Natural killer cell (primary cell): Measurements from ENCODE around the gene KLHL14. TPM values are rescaled to one million over a fixed set of nuclear protein-coding genes. Genes with fewer than 3 reads are reported as not detected.

Experiments used
- ATAC-seq, 3 donors: fragments of 150-1000 bp in 2 of 3; fragments of 200-7000 bp in 1 of 3; cut with Tn5 transposase; 1 replicate in 1 of 3; 2 replicates in 2 of 3; pipeline ENCODE4 v1.10.0; 2021; ENCODE audit warnings: mild to moderate bottlenecking in 2 of 3, moderate library complexity in 2 of 3
- DNase-seq, 2 donors: peaks; one replicate each; pipeline versions ENCODE4 v3.0.0 to v3.0.0-alpha.2; 2013 to 2021; ENCODE audit warnings: mixed read lengths in 1 of 2
- H3K27ac ChIP-seq: one replicate; pipeline ENCODE4 v1.5.1; 2013; ENCODE audit warnings: mild to moderate bottlenecking, low read length
- H3K27me3 ChIP-seq: one replicate; pipeline ENCODE4 v1.6.1; 2013; ENCODE audit warnings: low read length; ENCODE audit not compliant: control insufficient read depth, insufficient read depth
- H3K36me3 ChIP-seq: one replicate; pipeline ENCODE4 v1.6.1; 2013; ENCODE audit warnings: low read length; ENCODE audit not compliant: control insufficient read depth, insufficient read depth
- H3K4me1 ChIP-seq: one replicate; pipeline ENCODE4 v1.6.1; 2013; ENCODE audit warnings: low read length; ENCODE audit not compliant: control insufficient read depth, insufficient read depth
- H3K4me3 ChIP-seq: one replicate; pipeline ENCODE4 v1.5.1; 2013; ENCODE audit warnings: low read length
- H3K9me3 ChIP-seq: one replicate; pipeline ENCODE4 v1.6.1; 2013; ENCODE audit warnings: low read length; ENCODE audit not compliant: control insufficient read depth, insufficient read depth
- H3K27ac Mint-ChIP-seq, 2 donors: one replicate each; pipeline ENCODE4 v1.8.0; 2022; ENCODE audit warnings: mild to moderate bottlenecking in 2 of 2, mixed read lengths in 2 of 2, moderate library complexity in 1 of 2
- H3K27me3 Mint-ChIP-seq, 2 donors: one replicate each; pipeline ENCODE4 v1.8.0; 2022; ENCODE audit warnings: low read depth in 2 of 2, mixed read lengths in 2 of 2
- H3K36me3 Mint-ChIP-seq: one replicate; pipeline ENCODE4 v1.8.0; 2022; ENCODE audit warnings: mixed read lengths
- H3K4me1 Mint-ChIP-seq, 2 donors: one replicate each; pipeline ENCODE4 v1.8.0; 2022; ENCODE audit warnings: mixed read lengths in 2 of 2
- H3K4me3 Mint-ChIP-seq: one replicate; pipeline ENCODE4 v1.8.0; 2022; ENCODE audit warnings: mild to moderate bottlenecking, moderate library complexity, mixed read lengths
- H3K9me3 Mint-ChIP-seq, 2 donors: one replicate each; pipeline ENCODE4 v1.8.0; 2022; ENCODE audit warnings: mixed read lengths in 2 of 2
- WGBS: methylation state at CpG from one replicate; pipeline ENCODE4 v1.1.7; 2013; ENCODE audit warnings: missing lambda C conversion rate; ENCODE audit not compliant: insufficient coverage; 5-methylcytosine and 5-hydroxymethylcytosine counted together
- intact Hi-C: fragments of 100-400 bp; cut with micrococcal nuclease; formaldehyde crosslinking; loops from one replicate; pipeline ENCODE4 v1.14.2; 2022
- total RNA-seq, 4 donors: library from RNA; stranded (reverse); fragments of 120-200 nt in 1 of 4; gene quantifications; one replicate each; pipeline versions ENCODE4 v1.2.3 to v1.2.4, GENCODE V29; 2013 to 2022
- TF ChIP-seq, protein P1 (sequence below): fragments of 200-600 bp; IDR thresholded peaks from one replicate; pipeline ENCODE4 v1.8.0; 2022; ENCODE audit warnings: antibody characterized with exemption

The KLHL14 gene
- total RNA-seq, 3 donors from 2014 or later (not counting 1 experiment from before 2014, with no cell fraction given): 0.26 to 0.28 TPM; not detected in 1

GRCh38 chr18:32624182-32624723 lies 148.6 kb downstream of the KLHL14 start:
- Histone ChIP-seq H3K9me3 (no peaks in the 10 kb centered on the region), H3K27ac (no peak overlapping the region), H3K4me1 (no peaks in the 10 kb centered on the region), H3K4me3 (no peak overlapping the region), H3K27me3 (no peaks in the 10 kb centered on the region), H3K36me3 (no peaks in the 10 kb centered on the region)
- intact Hi-C loops: no loop called here
- no peaks in the 10 kb centered on the region for H3K4me1 Mint-ChIP-seq
- H3K9me3 Mint-ChIP-seq: peaks cover 6 to 7% of the 10 kb centered on the region in 2 donors
- TF ChIP-seq, protein P1, sequence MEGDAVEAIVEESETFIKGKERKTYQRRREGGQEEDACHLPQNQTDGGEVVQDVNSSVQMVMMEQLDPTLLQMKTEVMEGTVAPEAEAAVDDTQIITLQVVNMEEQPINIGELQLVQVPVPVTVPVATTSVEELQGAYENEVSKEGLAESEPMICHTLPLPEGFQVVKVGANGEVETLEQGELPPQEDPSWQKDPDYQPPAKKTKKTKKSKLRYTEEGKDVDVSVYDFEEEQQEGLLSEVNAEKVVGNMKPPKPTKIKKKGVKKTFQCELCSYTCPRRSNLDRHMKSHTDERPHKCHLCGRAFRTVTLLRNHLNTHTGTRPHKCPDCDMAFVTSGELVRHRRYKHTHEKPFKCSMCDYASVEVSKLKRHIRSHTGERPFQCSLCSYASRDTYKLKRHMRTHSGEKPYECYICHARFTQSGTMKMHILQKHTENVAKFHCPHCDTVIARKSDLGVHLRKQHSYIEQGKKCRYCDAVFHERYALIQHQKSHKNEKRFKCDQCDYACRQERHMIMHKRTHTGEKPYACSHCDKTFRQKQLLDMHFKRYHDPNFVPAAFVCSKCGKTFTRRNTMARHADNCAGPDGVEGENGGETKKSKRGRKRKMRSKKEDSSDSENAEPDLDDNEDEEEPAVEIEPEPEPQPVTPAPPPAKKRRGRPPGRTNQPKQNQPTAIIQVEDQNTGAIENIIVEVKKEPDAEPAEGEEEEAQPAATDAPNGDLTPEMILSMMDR: no peak
- H3K27me3 Mint-ChIP-seq: no peaks in the 10 kb centered on the region
- WGBS: 92% methylated on average over 2 of the region's 3 CpGs
- DNase-seq (no peak), ATAC-seq (no peak)
- no peaks in the 10 kb centered on the region for H3K36me3 Mint-ChIP-seq
- no peak overlapping the region for H3K4me3 Mint-ChIP-seq
- no peak overlapping the region for H3K27ac Mint-ChIP-seq

- DNase-seq: no peak
- no peaks in the 10 kb centered on the region for H3K27me3 ChIP-seq
- H3K9me3 ChIP-seq: no peaks in the 10 kb centered on the region
- Mint-ChIP-seq H3K36me3 (no peaks in the 10 kb centered on the region), H3K27me3 (no peaks in the 10 kb centered on the region), H3K9me3 (peaks cover 6 to 7% of the 10 kb centered on the region in 2 donors), H3K4me1 (no peaks in the 10 kb centered on the region), H3K27ac (no peak overlapping the region), H3K4me3 (no peak overlapping the region)
- ATAC-seq: no peak
- TF ChIP-seq, protein P1: no peak
- H3K4me3 ChIP-seq: no peak overlapping the region
- intact Hi-C loops: no loop called here
- no peak overlapping the region for H3K27ac ChIP-seq
- H3K36me3 ChIP-seq: no peaks in the 10 kb centered on the region
- no peaks in the 10 kb centered on the region for H3K4me1 ChIP-seq
These were observed 149.3 kb downstream of the KLHL14 start for GRCh38 chr18:32623563-32623962.
